Measurements from ENCODE around the gene MERTK.
A peak's percentile ranks its signal among the peaks of the same experiment; 100 is the strongest.

MERTK gene

GRCh38 chr2:111944531-111945210 is 46.3 kb downstream of the MERTK start:
- no peak for DNase-seq (ENCODE audit: insufficient read length, low spot score)
- TF ChIP-seq, protein P1, sequence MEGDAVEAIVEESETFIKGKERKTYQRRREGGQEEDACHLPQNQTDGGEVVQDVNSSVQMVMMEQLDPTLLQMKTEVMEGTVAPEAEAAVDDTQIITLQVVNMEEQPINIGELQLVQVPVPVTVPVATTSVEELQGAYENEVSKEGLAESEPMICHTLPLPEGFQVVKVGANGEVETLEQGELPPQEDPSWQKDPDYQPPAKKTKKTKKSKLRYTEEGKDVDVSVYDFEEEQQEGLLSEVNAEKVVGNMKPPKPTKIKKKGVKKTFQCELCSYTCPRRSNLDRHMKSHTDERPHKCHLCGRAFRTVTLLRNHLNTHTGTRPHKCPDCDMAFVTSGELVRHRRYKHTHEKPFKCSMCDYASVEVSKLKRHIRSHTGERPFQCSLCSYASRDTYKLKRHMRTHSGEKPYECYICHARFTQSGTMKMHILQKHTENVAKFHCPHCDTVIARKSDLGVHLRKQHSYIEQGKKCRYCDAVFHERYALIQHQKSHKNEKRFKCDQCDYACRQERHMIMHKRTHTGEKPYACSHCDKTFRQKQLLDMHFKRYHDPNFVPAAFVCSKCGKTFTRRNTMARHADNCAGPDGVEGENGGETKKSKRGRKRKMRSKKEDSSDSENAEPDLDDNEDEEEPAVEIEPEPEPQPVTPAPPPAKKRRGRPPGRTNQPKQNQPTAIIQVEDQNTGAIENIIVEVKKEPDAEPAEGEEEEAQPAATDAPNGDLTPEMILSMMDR (IDR thresholded peaks at IDR 0.05; ENCODE audit: insufficient read depth, missing control alignments): no peak
- no peak for FAIRE-seq

DNA sequence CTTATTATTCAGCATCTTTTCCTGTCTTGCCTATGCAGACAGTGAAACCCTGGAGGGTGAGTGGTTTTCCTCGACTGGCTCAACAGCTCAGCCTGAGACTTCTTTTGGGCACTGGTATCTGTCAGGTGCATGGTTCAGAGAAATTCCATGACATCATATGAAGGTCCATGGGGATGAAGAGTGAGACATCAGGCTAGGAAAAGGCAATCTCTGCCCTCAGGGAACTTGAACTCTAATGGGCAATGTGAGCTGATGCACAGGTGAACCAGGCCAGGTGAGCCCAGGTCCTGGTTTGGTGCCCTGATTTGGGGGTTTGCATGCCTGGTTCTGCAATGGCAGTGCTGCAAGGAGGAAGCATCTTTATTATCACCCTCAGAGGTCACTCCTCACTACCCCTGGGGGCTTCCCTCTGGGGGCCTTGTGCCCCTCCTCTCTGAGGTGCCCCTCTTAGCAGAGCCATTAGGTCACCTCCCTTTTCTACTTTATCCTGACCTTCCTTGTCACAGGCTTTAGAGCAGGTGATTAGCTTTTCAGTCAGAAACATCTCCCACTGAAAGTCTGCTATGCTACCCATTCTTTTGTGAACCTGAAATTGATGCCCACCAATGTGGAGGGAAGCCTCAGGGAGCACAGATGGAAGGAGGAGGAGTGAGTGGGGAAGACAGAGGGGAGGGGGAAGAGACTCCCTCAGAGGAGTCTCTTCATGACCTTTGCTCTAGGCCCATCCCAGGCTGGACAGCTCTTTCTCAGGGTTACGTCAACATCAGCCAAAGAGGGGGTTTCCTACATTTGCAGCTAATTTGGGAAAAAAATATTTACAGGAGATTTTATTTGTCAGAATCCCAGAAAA is 47.3 kb downstream of the MERTK start:
- DNase-seq (ENCODE audit: insufficient read length, low spot score) (no peak), FAIRE-seq (no peak)
- TF ChIP-seq, protein P1 (IDR thresholded peaks at IDR 0.05; ENCODE audit: insufficient read depth, missing control alignments): no peak

DNA sequence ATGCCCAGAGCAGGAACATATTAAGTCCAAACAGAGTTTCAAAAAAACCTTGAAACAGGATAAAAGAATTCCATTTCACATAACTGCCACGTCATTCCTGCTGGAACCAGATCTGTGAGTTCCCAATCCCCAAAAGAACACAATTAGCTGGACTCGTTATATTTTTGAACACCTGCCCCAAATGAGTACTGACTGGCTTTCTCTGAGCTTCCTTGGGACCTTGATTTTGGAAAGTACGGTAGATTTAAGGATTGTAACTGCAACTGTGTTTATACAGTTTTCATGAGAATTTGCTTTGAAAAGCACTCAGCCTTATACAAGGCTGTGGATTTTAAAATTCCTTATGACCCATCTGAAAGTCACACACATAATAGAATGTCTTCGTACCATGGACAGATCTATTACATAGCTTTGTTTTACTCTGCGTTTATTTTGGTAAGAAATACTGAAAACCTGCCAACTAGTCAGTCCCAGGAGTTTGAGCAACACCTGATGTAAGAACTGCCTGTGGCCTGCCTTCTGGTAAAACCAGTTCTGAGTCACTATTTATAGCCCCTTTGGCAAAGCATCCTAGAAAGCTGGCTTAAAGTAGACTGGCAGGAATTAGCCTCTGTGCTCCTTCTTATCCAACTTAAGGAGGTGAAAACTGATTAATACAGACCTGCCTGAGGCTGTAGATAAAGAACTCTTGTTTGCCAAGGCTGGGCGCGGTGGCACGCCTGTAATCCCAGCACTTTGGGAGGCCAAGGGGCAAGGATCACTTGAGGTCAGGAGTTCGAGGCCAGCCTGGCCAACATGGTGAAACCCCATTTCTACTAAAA is 48.1 kb downstream of the MERTK start:
- FAIRE-seq (no peak), DNase-seq (ENCODE audit: insufficient read length, low spot score) (peak; percentile 21)
- TF ChIP-seq, protein P1 (IDR thresholded peaks at IDR 0.05; ENCODE audit: insufficient read depth, missing control alignments): no peak

GRCh38 chr2:111947219-111947618 is 48.8 kb downstream of the MERTK start:
- FAIRE-seq (no peak), DNase-seq (ENCODE audit: insufficient read length, low spot score) (no peak)
- TF ChIP-seq, protein P1 (IDR thresholded peaks at IDR 0.05; ENCODE audit: insufficient read depth, missing control alignments): no peak

GRCh38 chr2:111948832-111949231 is 50.4 kb downstream of the MERTK start:
- TF ChIP-seq, protein P1 (IDR thresholded peaks at IDR 0.05; ENCODE audit: insufficient read depth, missing control alignments): no peak

DNA sequence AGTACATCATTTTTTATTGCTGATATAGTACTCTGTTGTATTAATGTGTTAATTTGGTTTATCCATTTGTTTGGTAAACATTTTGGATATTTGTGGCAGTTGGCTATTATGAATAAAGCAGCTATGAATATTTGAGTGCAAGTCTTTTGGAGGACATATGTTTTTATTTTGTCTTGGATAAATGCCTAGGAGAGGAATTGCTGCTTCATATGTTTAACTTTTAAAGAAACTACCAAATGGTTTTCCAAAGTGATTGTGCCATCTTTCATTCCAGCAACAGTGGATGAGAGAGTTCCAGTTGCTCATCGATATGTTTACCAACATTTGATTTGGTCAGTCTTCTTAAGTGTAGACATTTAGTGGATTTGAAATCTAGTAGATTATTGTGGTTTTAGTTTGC is 51.8 kb downstream of the MERTK start:
- FAIRE-seq: no peak
- TF ChIP-seq, protein P1 (IDR thresholded peaks at IDR 0.05; ENCODE audit: insufficient read depth, missing control alignments): no peak

More at GRCh38 chr2:111948832-111949231, 50.4 kb downstream of the MERTK start:
- DNase-seq (ENCODE audit: insufficient read length, low spot score) (no peak), FAIRE-seq (no peak)

More for the DNA sequence above, 51.8 kb downstream of the MERTK start:
- no peak for DNase-seq (ENCODE audit: insufficient read length, low spot score)

Measured in D721Med (cell line).